Measurements from ENCODE around the gene RBPJ. TPM values are rescaled to one million over a fixed set of nuclear protein-coding genes. Genes with fewer than 3 reads are reported as not detected.
A peak's percentile ranks its signal among the peaks of the same experiment; 100 is the strongest.

The RBPJ gene
- total RNA-seq, 1 experiment from 2014 or later, result 59.8 TPM

DNA sequence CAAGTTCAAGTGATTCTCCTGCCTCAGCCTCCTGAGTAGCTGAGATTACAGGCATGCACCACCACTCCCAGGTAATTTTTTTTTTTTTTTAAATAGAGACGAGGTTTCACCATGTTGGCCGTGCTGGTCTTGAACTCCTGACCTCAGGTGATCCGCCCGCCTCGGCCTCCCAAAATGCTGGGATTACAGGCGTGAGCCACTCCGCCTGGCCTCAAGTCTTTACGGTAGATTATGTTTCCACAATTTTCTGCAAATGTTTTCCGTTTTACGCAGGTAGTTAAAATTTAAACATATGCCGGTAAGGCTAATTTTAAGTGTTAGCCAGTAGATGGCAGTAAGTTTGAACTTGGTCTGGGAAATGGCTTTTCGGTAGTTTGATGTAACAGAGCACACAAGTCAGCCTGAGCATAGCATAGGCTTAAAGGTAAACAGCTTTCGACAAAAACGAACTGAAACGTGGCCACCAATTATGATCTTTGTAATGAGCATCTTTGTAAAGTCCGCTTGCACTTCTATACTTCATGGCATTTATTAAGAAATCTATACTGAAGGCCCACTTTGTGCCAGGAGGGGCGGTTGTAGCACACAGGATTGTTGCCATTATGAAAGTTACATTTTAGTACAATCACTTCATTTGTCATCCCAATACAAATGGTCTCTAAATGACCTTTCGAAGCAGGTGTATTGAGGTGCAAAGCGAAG lies 138.4 kb downstream of the RBPJ start:
- Histone ChIP-seq H3K27me3 (replicated peaks; ENCODE audit: insufficient read depth, low read depth, low read length, poor library complexity) (no peaks in the 10 kb centered on the region), H3K27ac (ENCODE audit: low read depth, low read length, poor library complexity, severe bottlenecking) (no peak overlapping the region), H3K36me3 (ENCODE audit: insufficient read depth, low read length, poor library complexity, severe bottlenecking) (no peaks in the 10 kb centered on the region), H3K9me3 (ENCODE audit: low read depth, low read length, poor library complexity, severe bottlenecking) (no peaks in the 10 kb centered on the region), H3K4me1 (ENCODE audit: insufficient read depth, low read length, poor library complexity, severe bottlenecking) (no peaks in the 10 kb centered on the region), H3K4me3 (ENCODE audit: low read depth, low read length, poor library complexity, severe bottlenecking) (no peak overlapping the region)
- POLR2A ChIA-PET (ENCODE audit: low non-redundant PET), result interaction anchor here (0.6 to 0.7 kb wide), 2 partner anchors 62 to 146 kb away, joined by 6 to 11 read pairs; no protein-coding TSS in a partner anchor
- no TSS peak for BruUV-seq (replicated peaks)
- TF ChIP-seq, protein P1, sequence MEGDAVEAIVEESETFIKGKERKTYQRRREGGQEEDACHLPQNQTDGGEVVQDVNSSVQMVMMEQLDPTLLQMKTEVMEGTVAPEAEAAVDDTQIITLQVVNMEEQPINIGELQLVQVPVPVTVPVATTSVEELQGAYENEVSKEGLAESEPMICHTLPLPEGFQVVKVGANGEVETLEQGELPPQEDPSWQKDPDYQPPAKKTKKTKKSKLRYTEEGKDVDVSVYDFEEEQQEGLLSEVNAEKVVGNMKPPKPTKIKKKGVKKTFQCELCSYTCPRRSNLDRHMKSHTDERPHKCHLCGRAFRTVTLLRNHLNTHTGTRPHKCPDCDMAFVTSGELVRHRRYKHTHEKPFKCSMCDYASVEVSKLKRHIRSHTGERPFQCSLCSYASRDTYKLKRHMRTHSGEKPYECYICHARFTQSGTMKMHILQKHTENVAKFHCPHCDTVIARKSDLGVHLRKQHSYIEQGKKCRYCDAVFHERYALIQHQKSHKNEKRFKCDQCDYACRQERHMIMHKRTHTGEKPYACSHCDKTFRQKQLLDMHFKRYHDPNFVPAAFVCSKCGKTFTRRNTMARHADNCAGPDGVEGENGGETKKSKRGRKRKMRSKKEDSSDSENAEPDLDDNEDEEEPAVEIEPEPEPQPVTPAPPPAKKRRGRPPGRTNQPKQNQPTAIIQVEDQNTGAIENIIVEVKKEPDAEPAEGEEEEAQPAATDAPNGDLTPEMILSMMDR (conservative IDR thresholded peaks at IDR 0.05; ENCODE audit: low read depth, low read length), result peak; percentile 72
- TF ChIP-seq EZH2 (IDR thresholded peaks at IDR 0.05; ENCODE audit: borderline replicate concordance, low read depth, low read length, poor library complexity, severe bottlenecking), result no peak
- peak; percentile 77 for DNase-seq (ENCODE audit: low spot score)
- CTCF ChIA-PET, result interaction anchor here (0.7 to 0.9 kb wide), 2 partner anchors 261 to 534 kb away, joined by 3 to 6 read pairs; no protein-coding TSS in a partner anchor
- intact Hi-C loops (cut with micrococcal nuclease; ENCODE audit: unreplicated experiment), result loop anchor here (1.0 to 2.0 kb wide), 2 partner anchors 261 to 552 kb away; no protein-coding TSS in a partner anchor

DNA sequence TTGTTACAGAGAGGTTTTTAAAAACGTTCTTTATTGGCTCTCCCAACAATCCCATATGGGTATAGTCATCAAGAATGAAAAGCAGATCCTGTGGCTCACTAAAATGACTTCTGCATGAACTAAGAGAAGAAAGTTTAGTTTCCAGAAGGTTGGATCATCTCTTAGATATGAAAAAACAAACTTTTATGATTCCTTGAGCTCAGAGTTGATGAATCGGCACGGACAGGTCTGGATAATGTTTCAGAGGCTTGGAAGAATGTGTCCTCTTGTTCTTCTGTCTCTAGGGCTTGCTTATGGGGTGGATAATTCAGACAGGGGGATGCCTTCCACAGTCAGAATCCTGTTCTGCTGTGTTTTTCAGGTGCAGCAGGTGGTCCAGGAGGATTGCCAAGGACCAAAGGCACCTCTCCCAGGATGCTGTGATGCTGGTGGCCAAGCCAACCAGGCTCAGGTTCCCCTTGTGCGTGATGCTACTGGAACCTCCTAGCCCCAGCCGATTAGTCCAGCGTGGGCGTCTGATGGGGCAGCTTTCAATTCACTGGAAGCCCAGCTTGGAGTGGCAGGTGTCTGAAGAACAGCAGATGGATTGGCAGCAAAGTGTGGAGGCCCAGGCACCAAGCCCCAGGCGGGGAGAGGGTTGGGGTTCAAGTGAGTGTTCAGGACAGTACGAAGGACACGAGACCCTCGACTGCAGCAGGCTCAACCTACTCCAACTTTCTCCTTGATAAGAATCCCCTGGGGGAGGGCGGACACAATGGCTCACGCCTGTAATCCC lies 139.1 kb downstream of the RBPJ start:
- intact Hi-C loops (cut with micrococcal nuclease; ENCODE audit: unreplicated experiment), result loop anchor here (1.0 to 2.0 kb wide), 2 partner anchors 260 to 551 kb away; no protein-coding TSS in a partner anchor
- POLR2A ChIA-PET (ENCODE audit: low non-redundant PET), result no interaction called here
- no TSS peak for BruUV-seq (replicated peaks)
- CTCF ChIA-PET, result no interaction called here
- Histone ChIP-seq H3K27ac (ENCODE audit: low read depth, low read length, poor library complexity, severe bottlenecking) (no peak overlapping the region), H3K4me3 (ENCODE audit: low read depth, low read length, poor library complexity, severe bottlenecking) (no peak overlapping the region), H3K27me3 (replicated peaks; ENCODE audit: insufficient read depth, low read depth, low read length, poor library complexity) (no peaks in the 10 kb centered on the region), H3K4me1 (ENCODE audit: insufficient read depth, low read length, poor library complexity, severe bottlenecking) (no peaks in the 10 kb centered on the region), H3K36me3 (ENCODE audit: insufficient read depth, low read length, poor library complexity, severe bottlenecking) (no peaks in the 10 kb centered on the region), H3K9me3 (ENCODE audit: low read depth, low read length, poor library complexity, severe bottlenecking) (no peaks in the 10 kb centered on the region)
- DNase-seq (ENCODE audit: low spot score), result no peak
- TF ChIP-seq, protein P1 (conservative IDR thresholded peaks at IDR 0.05; ENCODE audit: low read depth, low read length), result no peak
- TF ChIP-seq EZH2 (IDR thresholded peaks at IDR 0.05; ENCODE audit: borderline replicate concordance, low read depth, low read length, poor library complexity, severe bottlenecking), result no peak

DNA sequence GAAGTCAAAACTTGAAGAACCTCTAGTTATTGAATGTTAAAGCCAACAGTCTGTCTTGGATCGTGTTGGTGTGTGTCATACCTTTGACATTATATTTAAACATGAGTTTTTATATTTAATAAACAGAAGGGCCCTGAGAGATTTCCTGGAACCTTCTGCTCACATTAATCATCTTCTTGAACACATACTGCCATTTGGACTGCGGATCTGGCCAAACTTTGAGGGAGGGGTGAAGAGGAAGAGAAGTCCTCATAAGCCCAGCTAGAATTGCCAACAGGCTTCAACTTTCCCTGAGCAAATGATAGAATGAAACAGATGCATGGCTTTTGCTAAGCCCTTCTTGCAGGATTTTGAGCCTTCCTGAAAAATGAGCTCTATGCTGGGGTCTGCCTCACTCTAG lies 142.1 kb downstream of the RBPJ start:
- no peak overlapping the region for H3K27ac ChIP-seq (ENCODE audit: low read depth, low read length, poor library complexity, severe bottlenecking)
- intact Hi-C loops (cut with micrococcal nuclease; ENCODE audit: unreplicated experiment), result no loop called here

More for the DNA sequence above, 142.1 kb downstream of the RBPJ start:
- Histone ChIP-seq H3K4me1 (ENCODE audit: insufficient read depth, low read length, poor library complexity, severe bottlenecking) (no peaks in the 10 kb centered on the region), H3K36me3 (ENCODE audit: insufficient read depth, low read length, poor library complexity, severe bottlenecking) (no peaks in the 10 kb centered on the region), H3K4me3 (ENCODE audit: low read depth, low read length, poor library complexity, severe bottlenecking) (no peak overlapping the region), H3K27me3 (replicated peaks; ENCODE audit: insufficient read depth, low read depth, low read length, poor library complexity) (no peaks in the 10 kb centered on the region), H3K9me3 (ENCODE audit: low read depth, low read length, poor library complexity, severe bottlenecking) (no peaks in the 10 kb centered on the region)
- no peak for DNase-seq (ENCODE audit: low spot score)
- ChIA-PET CTCF (no interaction called here), POLR2A (ENCODE audit: low non-redundant PET) (no interaction called here)
- TF ChIP-seq EZH2 (IDR thresholded peaks at IDR 0.05; ENCODE audit: borderline replicate concordance, low read depth, low read length, poor library complexity, severe bottlenecking), result no peak
- TF ChIP-seq, protein P1 (conservative IDR thresholded peaks at IDR 0.05; ENCODE audit: low read depth, low read length), result no peak
- BruUV-seq (replicated peaks), result no TSS peak
